HG03280 (cell line): ENCODE measurements around the gene FAM174B.

Experiments used
- ATAC-seq: cut with Tn5 transposase; IDR thresholded peaks from one replicate; pipeline ENCODE4 v1.9.1; 2021; ENCODE audit warnings: mild to moderate bottlenecking, moderate library complexity; ENCODE audit not compliant: unreplicated experiment

Gene FAM174B

DNA sequence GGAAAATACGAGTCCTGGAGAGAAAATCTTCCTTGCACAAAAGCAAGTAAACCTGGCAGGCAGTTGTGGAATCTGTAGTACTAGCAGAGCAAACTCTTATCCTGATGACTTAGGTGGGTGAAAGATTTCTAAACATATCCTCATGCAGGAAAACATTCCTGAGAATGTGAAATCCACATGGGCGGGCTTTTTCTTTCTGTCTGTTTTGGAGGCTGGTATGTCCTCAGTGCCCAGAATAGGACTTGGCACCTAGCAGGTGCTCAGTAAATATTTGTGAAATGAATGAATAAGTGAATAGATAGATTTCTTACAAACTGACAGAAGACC, 53.3 kb downstream of the FAM174B start:
- ATAC-seq, result no peak

DNA sequence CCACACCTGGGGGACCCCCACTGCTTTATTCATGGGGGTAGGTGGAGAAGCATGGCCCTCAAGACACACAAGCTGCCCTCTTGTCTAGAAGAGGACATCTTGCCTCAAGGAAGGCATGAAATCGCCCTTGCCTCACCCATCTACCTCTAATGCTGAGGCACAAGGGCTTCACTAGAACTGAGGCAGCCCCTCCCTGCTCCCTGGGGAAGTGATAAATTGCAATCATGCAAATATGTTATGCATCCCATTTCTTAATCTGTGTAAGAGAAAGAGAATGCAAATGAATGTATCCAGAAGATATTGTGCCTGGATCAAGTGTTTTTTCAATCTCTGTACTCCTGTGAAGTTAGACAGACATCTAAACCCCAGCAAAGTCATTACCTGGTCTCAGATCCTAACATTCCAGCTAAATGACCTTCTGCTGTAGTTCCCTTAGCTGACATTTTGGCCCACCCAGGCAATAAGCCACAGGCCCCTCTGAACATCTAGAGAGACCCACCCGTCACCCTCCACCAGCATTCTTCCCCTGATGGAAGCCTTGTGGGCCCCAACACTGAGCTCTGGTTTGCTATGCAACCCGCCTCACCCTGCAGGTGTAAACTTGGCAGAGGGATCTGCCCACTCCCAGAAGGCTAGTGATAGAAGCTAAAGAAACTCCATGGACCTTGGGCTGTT, 53.8 kb downstream of the FAM174B start:
- ATAC-seq, result no peak

DNA sequence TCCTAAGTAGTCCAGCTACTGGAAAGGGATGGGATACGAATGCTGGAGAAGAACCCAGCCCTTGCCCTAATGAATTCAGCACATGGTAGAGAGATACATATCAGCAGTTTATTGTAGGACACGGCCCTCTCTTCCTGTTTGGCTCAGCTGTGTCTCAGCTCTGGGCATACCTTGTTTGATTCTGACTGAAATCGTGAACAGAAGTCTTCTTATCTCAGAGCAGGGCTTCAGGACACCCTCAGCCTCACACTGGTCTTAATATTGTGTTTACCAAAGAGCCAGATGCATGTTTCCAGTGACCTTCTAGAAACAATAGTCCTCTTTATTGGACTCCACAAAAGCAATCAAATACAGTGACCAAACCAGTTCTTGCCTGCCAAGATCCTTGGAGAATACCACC, 54.7 kb downstream of the FAM174B start:
- ATAC-seq, result no peak

DNA sequence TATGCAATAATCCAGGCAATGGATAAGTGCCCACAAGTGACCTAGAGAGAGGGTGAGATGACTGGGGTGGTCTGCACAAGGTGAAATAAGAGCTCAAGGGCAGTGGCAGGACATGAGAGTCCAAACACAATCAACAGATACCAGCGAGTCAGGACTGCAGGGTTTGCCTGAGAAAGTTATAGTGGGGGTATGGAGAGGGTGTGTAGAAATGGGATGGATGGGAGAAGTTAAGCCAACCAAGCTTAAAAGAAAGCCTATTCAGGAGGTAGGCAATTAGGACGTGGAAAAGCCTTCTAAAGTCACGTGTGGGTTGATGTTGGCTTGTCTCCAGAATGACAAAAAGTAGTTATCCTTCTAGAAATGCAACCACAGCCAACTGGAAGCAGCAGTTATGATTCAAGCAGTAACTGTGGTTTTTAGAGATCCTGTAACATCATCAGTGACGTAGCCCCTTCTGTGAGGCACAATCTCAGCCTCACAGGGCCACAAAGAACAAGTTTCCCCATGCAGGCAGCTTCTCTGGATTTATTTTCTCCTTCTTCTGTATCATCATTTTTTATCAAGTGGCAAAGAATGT, 56.1 kb downstream of the FAM174B start:
- no peak for ATAC-seq

GRCh38 chr15:92597548-92597947, 58.0 kb downstream of the FAM174B start:
- no peak for ATAC-seq

DNA sequence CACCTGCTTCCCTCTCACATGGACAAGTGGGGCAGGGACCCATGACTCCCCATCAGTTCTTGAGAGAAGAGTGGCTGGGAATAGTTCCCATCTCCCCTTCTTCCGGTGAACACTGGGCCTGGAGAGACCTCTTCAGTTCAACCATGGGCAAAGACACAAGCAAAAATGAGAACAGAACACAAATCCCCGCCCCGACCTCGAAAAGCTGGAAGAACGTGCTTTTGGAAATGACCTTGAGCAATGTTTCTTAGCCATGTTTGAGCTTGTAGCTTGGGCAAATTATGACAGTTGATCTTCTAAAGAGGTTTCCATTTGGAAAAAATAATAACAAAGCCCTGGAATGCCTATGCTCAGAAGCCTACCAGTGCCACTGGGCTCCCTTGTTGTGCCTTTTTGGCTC, 59.0 kb downstream of the FAM174B start:
- no peak for ATAC-seq

DNA sequence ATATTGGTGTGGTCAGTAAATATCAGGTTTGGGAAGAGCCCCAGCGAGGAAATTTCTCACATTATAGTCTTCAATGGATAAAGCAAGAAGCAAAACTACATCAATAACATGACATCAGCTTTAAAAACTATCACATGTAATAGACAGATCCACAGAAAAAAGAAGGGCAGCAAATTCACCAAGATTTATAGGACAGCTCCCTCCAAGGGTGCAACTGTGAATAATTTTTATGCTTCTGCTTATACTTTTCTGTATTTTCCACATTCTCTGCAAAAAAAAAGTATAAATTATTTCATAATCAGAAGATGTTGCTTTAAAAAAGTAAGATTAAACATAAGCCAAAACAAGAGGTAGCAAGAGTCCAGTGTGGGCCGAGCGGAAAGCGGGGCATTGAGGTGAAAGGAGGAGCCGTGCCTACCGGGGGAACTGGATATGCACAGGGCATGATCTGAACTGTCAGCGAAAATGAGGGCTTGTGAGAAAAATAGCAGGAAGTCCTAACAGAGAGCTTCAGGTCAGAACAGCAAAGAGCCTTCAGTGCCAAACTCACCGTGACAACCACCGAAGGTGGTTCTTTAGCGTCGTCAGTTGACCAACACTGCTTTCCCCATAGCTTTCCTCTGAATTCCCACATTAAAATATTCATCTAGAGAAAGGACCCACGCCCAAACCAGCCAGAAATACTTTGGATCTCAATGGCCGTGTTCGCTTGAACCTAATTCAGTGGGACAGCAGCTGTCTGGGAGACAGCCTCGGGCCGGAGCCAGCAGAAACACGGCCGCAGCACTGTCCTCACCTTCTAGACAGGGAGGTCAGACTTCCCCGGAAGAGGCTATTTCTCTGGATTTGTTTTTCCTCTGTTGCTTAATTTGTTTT, 59.8 kb downstream of the FAM174B start:
- ATAC-seq, result no peak

GRCh38 chr15:92591275-92591674, 64.3 kb downstream of the FAM174B start:
- no peak for ATAC-seq

DNA sequence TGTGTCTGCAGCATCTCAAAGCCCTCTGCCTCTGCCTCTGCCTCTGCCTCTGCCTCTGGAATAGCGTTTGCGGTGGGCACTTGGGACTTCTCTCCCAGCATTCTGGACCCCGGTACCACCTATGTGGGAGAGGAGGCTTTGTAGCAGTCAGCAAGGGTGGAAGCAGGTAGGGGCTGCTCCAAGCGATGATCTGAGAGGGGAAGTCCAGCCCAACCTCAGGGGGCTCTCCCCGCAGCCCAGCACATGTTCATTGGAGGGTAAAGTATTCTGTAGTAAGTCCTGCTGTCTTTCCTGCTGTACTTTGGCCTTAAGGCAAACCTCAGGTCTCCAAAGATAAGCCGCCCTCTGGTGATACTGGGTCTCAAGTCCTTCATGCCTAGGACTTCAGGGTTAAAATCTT, 68.6 kb downstream of the FAM174B start:
- ATAC-seq, result no peak

DNA sequence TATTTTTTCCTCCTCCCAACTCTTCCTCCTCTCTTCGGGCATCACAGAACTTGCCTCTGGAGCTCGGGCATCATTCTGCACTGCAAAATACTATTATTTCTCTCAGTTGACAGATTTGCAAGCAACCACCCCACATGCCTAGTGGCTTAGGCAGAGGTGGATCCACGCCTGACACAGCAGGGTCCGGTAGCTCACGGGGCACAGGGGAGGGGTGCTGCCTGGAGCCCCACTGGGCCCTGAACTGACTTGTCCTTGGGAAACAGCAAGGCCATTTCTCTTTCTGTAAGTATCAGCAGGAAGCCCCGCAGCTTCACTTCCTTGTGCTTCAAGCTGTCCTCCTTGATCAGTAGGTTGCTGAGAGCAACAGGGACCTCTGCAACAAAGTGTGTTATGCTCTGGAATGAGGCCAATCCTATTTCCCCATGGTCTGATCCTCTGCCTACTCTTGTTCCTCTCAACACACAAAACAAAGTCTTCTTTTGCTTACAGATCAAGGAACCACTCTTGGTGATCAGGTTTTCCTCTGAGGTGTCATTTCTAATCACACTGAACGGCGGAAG, 69.1 kb downstream of the FAM174B start:
- no peak for ATAC-seq

DNA sequence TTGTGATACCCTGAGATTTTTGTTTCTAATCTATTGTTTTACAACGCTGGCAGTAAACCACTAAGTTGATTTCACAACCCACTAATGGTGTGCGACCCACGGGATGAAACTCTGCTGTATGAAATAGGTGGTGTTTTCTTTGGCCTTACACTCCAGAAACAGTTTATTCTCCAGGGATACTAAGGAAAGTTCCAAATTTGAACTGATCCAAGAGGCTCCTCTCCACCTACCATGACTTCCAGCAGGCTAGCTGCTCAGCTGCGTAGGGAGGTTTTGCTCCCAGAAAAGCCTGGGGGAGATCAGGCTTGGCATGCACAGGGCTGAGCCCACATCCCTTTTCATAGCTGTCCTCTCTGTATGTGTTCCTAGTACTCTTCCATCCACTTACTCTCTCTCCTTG, 71.5 kb downstream of the FAM174B start:
- no peak for ATAC-seq

DNA sequence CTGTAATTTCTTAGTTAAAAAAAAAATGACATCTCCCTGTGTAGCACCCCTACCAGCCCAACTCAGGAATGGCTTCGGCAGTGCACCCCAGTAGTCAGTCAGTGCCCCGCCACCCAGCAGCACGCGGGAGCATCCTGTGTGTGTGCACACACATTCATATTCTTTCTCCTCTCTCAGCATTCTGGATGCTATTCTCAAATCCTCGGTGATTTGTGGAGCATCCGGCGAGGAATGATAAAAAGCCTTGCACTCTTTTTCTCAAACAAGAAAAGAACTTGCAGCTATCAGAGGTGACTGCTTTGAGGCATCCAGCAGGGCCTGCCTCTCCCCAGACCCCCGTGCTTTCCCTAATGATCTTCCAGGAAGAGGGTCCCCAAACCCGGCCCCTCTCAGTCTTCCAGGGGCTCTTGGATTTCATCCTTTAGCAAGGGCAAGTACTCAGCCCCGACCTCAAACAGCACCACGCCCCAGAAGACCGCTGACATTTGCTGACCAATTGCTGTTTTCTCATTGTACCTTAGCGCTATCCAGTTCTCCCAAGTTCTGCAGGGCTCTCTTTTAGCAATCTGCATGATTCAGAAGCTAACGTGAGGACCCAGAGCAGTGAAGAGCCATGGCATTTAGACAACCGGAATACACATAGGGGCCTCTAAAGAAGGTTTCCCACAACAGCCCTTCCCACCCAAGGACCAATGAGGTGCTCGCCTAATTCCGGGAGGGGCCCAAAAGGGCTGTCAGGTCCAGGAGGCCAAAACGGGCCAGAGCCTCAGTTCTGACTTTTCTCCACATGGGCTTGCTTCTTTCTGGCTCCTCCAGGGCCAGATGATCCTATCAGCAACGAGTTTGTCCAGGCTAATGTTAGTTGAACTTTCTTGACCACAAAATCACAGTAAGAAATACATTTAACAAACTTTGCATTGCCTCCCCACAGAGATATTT, 72.2 kb downstream of the FAM174B start:
- no peak for ATAC-seq

DNA sequence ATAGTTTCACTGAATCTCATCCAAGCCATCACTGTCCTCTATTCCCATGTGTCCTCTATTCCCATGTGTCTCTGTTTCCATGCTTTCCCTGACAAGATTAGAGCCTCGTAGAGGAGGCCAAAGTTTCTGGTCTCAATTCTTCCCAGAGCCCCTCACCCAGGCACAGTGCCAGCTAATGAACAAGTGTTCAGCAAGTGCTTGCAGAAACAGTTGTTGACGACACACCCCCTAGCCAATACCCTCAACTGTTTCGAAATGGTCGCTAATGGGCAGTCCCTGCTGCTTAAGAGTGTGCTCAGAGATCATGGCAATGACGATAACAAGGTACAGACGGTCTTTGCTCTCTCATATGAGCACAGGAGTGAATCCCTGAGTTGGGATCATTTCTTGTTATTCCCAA, 73.4 kb downstream of the FAM174B start:
- ATAC-seq, result no peak

GRCh38 chr15:92580933-92581445, 74.6 kb downstream of the FAM174B start:
- ATAC-seq, result no peak

DNA sequence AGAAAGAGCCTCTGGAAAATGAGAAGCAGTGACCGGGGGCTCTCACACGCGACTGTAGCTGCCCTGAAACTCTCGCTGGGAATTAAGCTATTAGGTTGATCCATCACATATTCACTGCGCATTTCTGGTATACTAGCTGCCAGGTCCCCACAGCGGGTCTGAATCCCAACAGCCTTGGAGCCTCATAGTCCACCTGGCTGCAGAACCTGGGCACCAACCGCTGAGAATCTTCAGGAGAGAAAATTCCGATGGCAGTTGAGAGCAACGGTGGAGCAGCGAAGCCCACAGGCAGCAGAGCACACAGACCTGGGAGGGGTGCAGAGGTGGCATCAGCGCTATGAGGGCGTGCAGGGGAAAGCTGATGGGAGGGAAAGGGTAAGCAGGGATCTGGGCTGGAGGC, 75.1 kb downstream of the FAM174B start:
- ATAC-seq, result no peak

GRCh38 chr15:92579931-92580470, 75.6 kb downstream of the FAM174B start:
- ATAC-seq, result no peak

DNA sequence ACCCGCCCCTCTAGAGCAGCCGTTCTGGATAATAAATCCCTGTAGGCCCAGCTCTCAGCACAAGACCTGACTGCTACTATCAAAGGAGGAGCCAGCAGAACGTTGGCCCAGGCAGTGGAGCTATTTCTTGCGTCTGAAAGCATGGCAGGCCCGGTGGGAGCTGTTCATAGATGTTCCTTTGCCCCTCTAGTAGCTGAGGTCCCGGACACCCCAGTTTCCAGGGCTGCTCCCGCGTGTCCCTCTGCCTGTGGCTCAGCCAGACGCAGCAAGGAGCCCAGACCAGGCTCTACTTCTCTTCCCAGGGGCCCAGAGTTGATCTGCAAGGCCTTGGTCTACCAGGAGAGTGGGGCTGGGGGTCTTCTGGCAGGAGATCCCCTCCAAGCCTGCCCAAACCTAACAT, 76.1 kb downstream of the FAM174B start:
- no peak for ATAC-seq

GRCh38 chr15:92578096-92578835, 77.3 kb downstream of the FAM174B start:
- ATAC-seq, result no peak

GRCh38 chr15:92576597-92577200, 78.9 kb downstream of the FAM174B start:
- no peak for ATAC-seq
